ENCODE data around the gene SPATA33. TPM values are rescaled to one million over a fixed set of nuclear protein-coding genes. Genes with fewer than 3 reads are reported as not detected.

SPATA33 gene
- total RNA-seq, 2 experiments from 2014 or later, result 8.1 to 9.2 TPM

GRCh38 chr16:89712274-89712781, 54.7 kb downstream of the SPATA33 start:
- no peaks in the 10 kb centered on the region for H3K27me3 Mint-ChIP-seq
- no peaks in the 10 kb centered on the region for H3K9me3 Mint-ChIP-seq
- H3K27ac Mint-ChIP-seq, result no peak overlapping the region
- H3K4me3 Mint-ChIP-seq, result peak overlapping the region; percentile 67
- no peaks in the 10 kb centered on the region for H3K36me3 Mint-ChIP-seq (ENCODE audit: low read depth)
- CTCF ChIA-PET, result interaction anchor here (3.8 kb wide), 1 partner anchor 12 kb away, joined by 12 read pairs; no protein-coding TSS in a partner anchor
- peaks cover 6% of the 10 kb centered on the region for H3K4me1 Mint-ChIP-seq
- POLR2A ChIA-PET, result interaction anchor here (0.6 to 4.7 kb wide), 5 partner anchors 11 to 104 kb away, joined by 3 to 29 read pairs (median 3); partner anchors contain the start of gene FANCA
- no peak for DNase-seq

DNA sequence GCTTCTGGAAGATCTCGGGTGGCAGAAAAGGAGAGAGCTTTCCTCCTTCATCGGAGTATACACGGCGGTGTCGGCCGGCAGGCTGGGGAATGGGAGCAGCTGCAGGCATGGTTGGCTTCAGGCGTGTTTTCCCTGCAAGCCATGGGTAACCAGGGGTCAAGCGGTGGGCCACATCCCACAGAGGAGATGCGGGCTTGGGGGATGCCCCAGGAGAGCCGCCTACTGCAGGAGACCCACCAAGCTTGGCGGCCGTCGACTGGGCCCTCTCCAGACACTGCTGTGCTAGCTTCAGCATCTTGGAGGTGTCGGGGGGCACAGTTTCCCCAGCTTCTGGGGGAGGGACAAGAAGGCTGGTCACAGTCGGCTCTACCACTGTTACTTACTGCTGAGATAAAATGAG, 58.9 kb downstream of the SPATA33 start:
- H3K4me3 Mint-ChIP-seq, result no peak overlapping the region
- CTCF ChIA-PET, result interaction anchor here (1.0 to 2.8 kb wide), 2 partner anchors 11 to 17 kb away, joined by 3 to 13 read pairs; no protein-coding TSS in a partner anchor
- H3K27ac Mint-ChIP-seq, result no peak overlapping the region
- no peaks in the 10 kb centered on the region for H3K27me3 Mint-ChIP-seq
- no peaks in the 10 kb centered on the region for H3K36me3 Mint-ChIP-seq (ENCODE audit: low read depth)
- H3K4me1 Mint-ChIP-seq, result peaks cover 28% of the 10 kb centered on the region
- no peak for DNase-seq
- POLR2A ChIA-PET, result interaction anchor here (6.1 kb wide), 1 partner anchor 9 kb away, joined by 30 read pairs; no protein-coding TSS in a partner anchor
- H3K9me3 Mint-ChIP-seq, result no peaks in the 10 kb centered on the region

- ChIA-PET POLR2A (interaction anchor here (6.1 kb wide), 1 partner anchor 10 kb away, joined by 30 read pairs; no protein-coding TSS in a partner anchor), CTCF (interaction anchor here (1.0 to 2.2 kb wide), 2 partner anchors 17 kb away, joined by 3 to 8 read pairs; no protein-coding TSS in a partner anchor)
- H3K9me3 Mint-ChIP-seq, result no peaks in the 10 kb centered on the region
- H3K4me3 Mint-ChIP-seq, result no peak overlapping the region
- H3K36me3 Mint-ChIP-seq (ENCODE audit: low read depth), result no peaks in the 10 kb centered on the region
- H3K4me1 Mint-ChIP-seq, result peaks cover 28% of the 10 kb centered on the region
- H3K27ac Mint-ChIP-seq, result no peak overlapping the region
- H3K27me3 Mint-ChIP-seq, result no peaks in the 10 kb centered on the region
- no peak for DNase-seq
These were observed 59.5 kb downstream of the SPATA33 start for GRCh38 chr16:89716916-89717687.

DNA sequence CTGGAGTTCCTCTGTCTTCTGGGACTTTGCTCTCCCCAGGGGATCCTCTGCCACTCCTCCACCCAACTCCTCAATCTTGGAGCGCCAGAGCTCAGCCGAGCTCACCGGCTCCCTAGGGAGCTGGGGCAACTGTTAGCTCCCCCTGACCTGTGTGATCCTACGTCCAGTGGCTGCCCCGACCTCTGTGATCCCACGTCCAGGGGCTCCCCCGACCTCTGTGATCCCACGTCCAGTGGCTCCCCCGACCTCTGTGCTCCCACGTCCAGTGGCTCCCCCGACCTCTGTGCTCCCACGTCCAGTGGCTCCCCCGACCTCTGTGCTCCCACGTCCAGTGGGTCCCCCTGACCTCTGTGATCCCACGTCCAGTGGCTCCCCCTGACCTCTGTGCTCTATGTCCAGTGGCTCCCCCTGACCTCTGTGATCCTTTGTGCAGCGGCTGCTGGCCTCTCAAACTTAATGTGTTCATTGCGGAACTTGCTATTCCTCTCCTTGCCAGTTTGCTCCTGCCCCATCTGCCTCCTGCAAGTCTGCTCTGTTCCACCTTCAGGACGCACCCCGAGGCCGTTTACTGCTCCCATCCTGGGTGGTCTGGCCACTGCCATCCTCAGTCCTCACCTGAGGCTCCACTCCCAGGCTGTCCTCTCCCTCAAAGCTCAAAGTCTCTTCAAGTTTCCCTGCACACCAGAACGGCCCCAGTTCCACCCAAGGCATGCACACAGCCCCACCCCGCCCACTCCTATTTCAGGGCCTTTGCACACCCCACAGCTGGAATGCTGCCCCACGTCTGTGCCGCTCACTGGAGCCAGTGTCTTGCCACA, 60.3 kb downstream of the SPATA33 start:
- ChIA-PET POLR2A (interaction anchor here (6.1 kb wide), 1 partner anchor 10 kb away, joined by 30 read pairs; no protein-coding TSS in a partner anchor), CTCF (interaction anchor here (2.0 to 2.2 kb wide), 2 partner anchors 12 to 18 kb away, joined by 8 read pairs; no protein-coding TSS in a partner anchor)
- no peak overlapping the region for H3K27ac Mint-ChIP-seq
- no peaks in the 10 kb centered on the region for H3K9me3 Mint-ChIP-seq
- peaks cover 6% of the 10 kb centered on the region for H3K36me3 Mint-ChIP-seq (ENCODE audit: low read depth)
- H3K27me3 Mint-ChIP-seq, result no peaks in the 10 kb centered on the region
- H3K4me1 Mint-ChIP-seq, result peaks cover 28% of the 10 kb centered on the region
- no peak for DNase-seq
- peak overlapping the region; percentile 1 for H3K4me3 Mint-ChIP-seq

Other genes with a start within 250 kb of the SPATA33 start
- gene ANKRD11, start 167.3 kb upstream of the SPATA33 start, total RNA-seq, result 100 to 1,000 TPM; 199 to 208 TPM
- gene SPG7, start 149.4 kb upstream of the SPATA33 start, total RNA-seq, result 10 to 100 TPM; 73.9 to 77.9 TPM
- 1,000 to 10,000 TPM; 2,083 to 2,114 TPM for gene RPL13, start 97.2 kb upstream of the SPATA33 start, total RNA-seq
- gene CPNE7, start 82.1 kb upstream of the SPATA33 start, total RNA-seq, result 1 to 10 TPM; 3.3 to 4.4 TPM
- not detected for gene DPEP1, start 44.2 kb upstream of the SPATA33 start, total RNA-seq
- gene CHMP1A, start 128 bp upstream of the SPATA33 start, total RNA-seq, result 100 to 1,000 TPM in 1 of 2 experiments, 10 to 100 TPM in 1; 93.8 to 102 TPM
- 10 to 100 TPM; 73.2 to 74.0 TPM for gene CDK10, start 28.9 kb downstream of the SPATA33 start, total RNA-seq
- gene SPATA2L, start 43.9 kb downstream of the SPATA33 start, total RNA-seq, result 10 to 100 TPM in 1 of 2 experiments, 1 to 10 TPM in 1; 9.4 to 10.0 TPM
- 1 to 10 TPM; 7.0 to 7.8 TPM for gene VPS9D1, start 63.1 kb downstream of the SPATA33 start, total RNA-seq
- gene ZNF276, start 63.7 kb downstream of the SPATA33 start, total RNA-seq, result 10 to 100 TPM; 50.4 to 56.5 TPM
- gene FANCA, start 158.8 kb downstream of the SPATA33 start, total RNA-seq, result 10 to 100 TPM; 82.9 to 94.6 TPM
- gene SPIRE2, start 170.6 kb downstream of the SPATA33 start, total RNA-seq, result 1 to 10 TPM; 1.6 to 1.8 TPM
- 100 to 1,000 TPM; 167 to 192 TPM for gene TCF25, start 215.8 kb downstream of the SPATA33 start, total RNA-seq

Measured in activated CD4-positive, alpha-beta memory T cell treated with anti-CD3 and anti-CD28 coated beads, Interleukin-2, amount 10 ng/mL, durations not matched to agents 7 days and 5 days (primary cell).